ENCODE data around the gene C1QB. TPM values are rescaled to one million over a fixed set of nuclear protein-coding genes. Genes with fewer than 3 reads are reported as not detected.
"Not testable (repeated sequence)": the region's sequence is repeated elsewhere in the genome, so short reads cannot be mapped to it uniquely, and the experiment has no call there.

Gene C1QB
- total RNA-seq, 1 experiment from 2014 or later, result not detected

DNA sequence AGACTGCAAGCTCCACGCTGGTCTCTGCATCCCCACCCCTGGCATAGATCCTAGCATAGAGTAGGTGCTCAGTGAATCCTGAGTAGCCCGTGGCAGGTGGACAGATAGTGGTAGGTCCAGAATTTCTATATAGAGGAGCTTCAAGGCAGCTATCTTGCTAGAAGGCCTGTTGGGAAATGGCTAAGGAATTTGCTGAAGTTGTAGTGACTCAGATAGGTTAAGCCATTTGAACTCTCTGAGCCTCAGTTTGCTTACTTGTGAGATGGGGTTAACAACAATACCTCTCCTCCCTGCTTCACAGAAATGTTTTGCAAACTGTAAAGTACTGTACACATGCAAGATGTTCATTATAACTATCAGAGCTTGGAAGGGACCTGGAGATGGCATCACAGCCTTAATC, 34.2 kb downstream of the C1QB start:
- DNase-seq, result no peak
- H3K36me3 ChIP-seq, result no peaks in the 10 kb centered on the region
- H3K9me3 ChIP-seq (replicated peaks), result no peaks in the 10 kb centered on the region
- peaks cover 9% of the 10 kb centered on the region for H3K27me3 ChIP-seq
- H3K4me1 ChIP-seq, result peaks cover 6% of the 10 kb centered on the region; the same call in 1 of the 2 replicates
- H3K4me3 ChIP-seq, result no peak overlapping the region
- H3K27ac ChIP-seq, result no peak overlapping the region

DNA sequence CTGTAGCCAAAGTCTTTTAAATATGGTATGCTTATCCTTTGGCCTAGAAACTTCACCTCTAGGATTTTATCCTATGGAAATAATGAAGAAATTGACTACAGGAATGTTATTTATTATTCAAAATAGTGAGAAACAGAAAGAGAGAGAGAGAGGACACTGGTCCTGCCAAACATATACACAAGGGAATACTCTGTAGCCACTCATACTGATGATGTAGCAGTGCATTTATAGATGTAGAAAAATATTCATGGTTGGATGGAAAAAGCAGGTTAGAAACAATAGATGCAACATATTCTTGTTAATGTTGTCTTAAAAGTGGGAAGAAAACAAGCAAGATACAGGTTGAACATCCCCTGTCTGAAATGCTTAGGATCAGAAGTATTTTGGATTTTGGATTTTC, 35.4 kb downstream of the C1QB start:
- H3K27me3 ChIP-seq, result peaks cover 3% of the 10 kb centered on the region; the same call in 1 of the 2 replicates
- H3K9me3 ChIP-seq (replicated peaks), result no peaks in the 10 kb centered on the region
- no peaks in the 10 kb centered on the region for H3K36me3 ChIP-seq
- H3K27ac ChIP-seq, result no peak overlapping the region
- H3K4me3 ChIP-seq, result no peak overlapping the region
- peaks cover 6% of the 10 kb centered on the region; the same call in 1 of the 2 replicates for H3K4me1 ChIP-seq
- no peak for DNase-seq

DNA sequence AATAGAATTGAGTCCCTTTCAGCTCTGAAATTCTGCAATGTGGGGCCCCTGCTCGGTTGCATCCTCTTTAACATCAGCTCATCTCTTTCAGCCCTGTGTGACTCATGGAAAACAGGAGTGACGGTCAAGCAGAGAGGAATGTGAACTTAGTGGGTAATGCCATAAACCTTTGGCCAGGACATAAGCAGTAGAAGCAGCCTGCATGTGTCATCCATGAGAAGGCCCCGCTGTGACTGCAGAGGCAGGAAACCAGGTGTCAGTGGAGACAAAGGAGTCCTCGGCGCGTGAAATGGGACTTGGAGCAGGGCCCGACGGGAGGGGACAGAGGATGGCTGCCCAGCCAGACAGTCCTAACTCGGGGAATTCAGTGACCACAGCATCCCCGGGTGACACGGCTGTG, 36.5 kb downstream of the C1QB start:
- peak; percentile 75 to 78 for DNase-seq
- Histone ChIP-seq H3K27me3 (peaks cover 3% of the 10 kb centered on the region; the same call in 1 of the 2 replicates), H3K27ac (peak overlapping the region; percentile 26)

DNA sequence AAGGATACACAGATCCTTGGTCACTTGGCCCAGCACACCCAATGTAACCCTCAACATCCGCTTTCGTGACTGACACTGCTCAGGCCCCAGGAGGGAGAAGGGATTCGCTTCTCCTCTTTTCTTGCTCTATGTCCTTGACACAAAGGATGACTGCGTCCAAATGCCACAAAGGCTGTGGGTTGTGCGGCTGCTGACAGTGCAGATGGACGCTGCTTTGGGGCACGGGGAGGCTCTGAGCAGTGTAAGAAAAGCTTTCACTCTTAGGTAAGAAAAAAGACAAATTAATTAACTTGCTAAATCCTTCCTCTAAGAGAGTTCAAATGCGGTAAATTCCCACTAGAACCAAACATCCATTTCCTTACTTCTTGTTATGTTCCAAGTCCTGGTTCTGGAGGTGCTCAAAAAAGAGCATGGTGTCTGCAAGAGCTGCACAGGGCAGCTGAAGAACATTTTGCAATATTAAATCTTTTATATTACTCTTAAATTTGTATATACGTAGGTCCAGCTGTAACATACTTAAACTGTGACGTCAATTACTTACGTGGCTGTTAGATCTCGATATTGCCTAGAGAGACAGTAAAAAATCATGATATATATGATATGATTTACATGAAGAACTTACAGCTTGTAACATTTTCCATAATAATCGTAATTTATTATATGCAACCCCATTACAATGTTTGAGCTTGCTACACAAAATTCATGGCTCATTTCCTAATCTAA, 38.2 kb downstream of the C1QB start:
- Histone ChIP-seq H3K4me3 (no peak overlapping the region), H3K9me3 (replicated peaks) (no peaks in the 10 kb centered on the region), H3K36me3 (no peaks in the 10 kb centered on the region), H3K27me3 (no peaks in the 10 kb centered on the region), H3K27ac (no peak overlapping the region), H3K4me1 (peaks cover 6% of the 10 kb centered on the region; the same call in 1 of the 2 replicates)
- no peak for DNase-seq

More for the DNA sequence above, 36.5 kb downstream of the C1QB start:
- no peaks in the 10 kb centered on the region for H3K36me3 ChIP-seq
- peaks cover 6% of the 10 kb centered on the region; the same call in 1 of the 2 replicates for H3K4me1 ChIP-seq
- H3K9me3 ChIP-seq (replicated peaks), result no peaks in the 10 kb centered on the region
- H3K4me3 ChIP-seq, result no peak overlapping the region

DNA sequence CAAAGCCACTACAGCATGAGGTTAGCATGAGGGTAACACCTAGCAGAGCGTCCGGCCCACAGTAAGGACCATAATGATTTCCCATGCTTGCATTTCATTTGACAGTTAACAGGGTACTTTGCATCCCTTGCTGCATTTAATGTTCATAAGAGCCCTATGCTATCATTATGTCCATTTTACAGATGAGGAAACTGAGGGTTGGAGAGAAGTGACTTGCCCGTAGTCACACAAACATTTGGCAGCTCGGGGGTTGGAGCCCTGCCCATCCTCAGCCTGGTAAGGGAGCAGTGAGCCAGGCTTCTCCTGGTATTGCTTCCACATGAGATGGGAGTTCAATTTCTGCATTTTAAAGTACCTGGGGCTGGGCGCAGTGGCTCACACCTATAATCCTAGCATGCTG, 41.1 kb downstream of the C1QB start:
- Histone ChIP-seq H3K4me3 (no peak overlapping the region), H3K9me3 (replicated peaks) (no peaks in the 10 kb centered on the region), H3K36me3 (no peaks in the 10 kb centered on the region), H3K27ac (no peak overlapping the region), H3K27me3 (no peaks in the 10 kb centered on the region), H3K4me1 (peaks cover 6% of the 10 kb centered on the region; the same call in 1 of the 2 replicates)
- DNase-seq, result no peak

DNA sequence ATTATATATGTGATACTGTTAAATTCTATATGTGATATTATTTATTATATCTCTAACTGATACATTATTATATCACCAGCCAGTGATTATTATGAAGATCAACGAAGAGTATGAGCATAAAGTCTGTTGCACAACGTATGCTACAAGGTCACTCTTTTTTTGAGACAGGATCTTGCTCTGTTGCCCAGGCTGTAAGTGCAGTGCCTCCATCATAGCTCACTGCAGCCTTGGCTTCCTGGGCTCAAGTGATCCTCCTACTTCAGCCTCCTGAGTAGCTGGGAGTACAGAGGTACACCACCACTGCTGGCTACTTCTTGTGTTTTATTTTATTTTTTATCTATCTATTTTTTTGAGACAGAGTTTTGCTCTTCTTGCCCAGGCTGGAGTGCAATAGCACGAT, 43.6 kb downstream of the C1QB start:
- Histone ChIP-seq H3K27ac (no peak overlapping the region), H3K4me1 (no peaks in the 10 kb centered on the region), H3K36me3 (no peaks in the 10 kb centered on the region), H3K4me3 (no peak overlapping the region), H3K27me3 (no peaks in the 10 kb centered on the region), H3K9me3 (replicated peaks) (no peaks in the 10 kb centered on the region)
- no peak for DNase-seq

DNA sequence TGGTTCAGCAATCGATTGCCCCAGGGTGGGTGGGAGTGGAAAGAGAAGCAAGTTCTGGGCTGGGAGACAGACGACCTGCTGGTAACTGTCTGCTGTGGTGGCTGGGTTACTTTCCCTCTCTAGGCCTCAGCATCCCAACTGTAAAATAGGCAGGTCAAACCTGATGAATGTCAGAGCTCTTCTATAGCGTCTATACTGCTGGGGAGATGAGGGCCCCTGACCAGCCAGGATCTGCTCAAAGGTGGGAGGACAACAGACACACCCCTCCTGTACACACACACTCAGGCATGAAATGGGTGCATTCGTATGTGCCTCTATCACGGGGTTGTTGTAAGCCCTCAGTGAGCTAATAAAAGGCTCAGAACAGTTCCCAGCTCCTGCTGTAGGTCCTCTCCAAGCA, 44.9 kb downstream of the C1QB start:
- no peak for DNase-seq
- no peaks in the 10 kb centered on the region; the same call in 1 of the 2 replicates for H3K27me3 ChIP-seq
- no peak overlapping the region for H3K4me3 ChIP-seq
- H3K27ac ChIP-seq, result no peak overlapping the region
- H3K36me3 ChIP-seq, result no peaks in the 10 kb centered on the region
- no peaks in the 10 kb centered on the region for H3K9me3 ChIP-seq (replicated peaks)
- no peaks in the 10 kb centered on the region for H3K4me1 ChIP-seq

DNA sequence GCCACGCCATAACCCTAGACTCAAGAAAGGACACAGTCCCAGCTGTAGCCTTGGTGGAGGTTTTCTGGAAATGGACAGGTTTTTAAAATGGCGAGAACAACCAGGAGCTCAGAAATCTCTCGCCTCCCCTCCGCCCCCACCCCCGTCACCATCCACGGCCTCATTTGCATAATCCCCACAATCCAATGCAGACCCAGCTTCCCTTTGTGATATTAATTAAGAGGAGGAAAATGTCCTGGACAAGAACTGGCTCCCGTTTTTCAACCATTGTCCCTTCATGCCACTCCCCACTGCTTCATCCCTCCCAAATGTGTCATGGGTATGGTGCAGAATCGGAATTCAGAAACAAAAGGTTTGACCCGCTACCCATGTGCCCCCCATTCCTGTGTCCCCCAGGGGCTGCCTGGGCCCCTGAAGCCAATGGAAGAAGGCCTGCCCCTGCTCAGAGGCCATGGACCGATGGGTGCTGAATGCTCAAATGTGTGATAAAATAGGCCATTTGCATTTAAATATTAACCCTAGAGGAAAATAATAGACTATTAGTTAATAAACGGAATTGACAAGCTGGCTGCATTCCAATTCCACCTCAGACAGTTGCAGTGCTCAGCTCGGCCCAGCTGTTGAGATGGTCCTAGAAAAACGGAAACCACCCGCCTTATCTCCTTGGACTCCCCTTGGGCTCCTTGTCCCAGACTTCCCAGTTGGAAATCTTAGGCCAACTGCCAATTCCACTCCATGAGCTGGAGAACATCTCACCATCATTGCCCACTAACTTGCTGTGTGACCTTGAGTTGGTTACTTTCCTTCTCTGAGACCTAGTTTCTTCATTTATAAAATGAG, 46.9 kb downstream of the C1QB start:
- Histone ChIP-seq H3K9me3 (replicated peaks) (no peaks in the 10 kb centered on the region), H3K27me3 (no peaks in the 10 kb centered on the region; the same call in 1 of the 2 replicates), H3K4me1 (no peaks in the 10 kb centered on the region), H3K4me3 (no peak overlapping the region), H3K36me3 (no peaks in the 10 kb centered on the region), H3K27ac (no peak overlapping the region)
- DNase-seq, result no peak

DNA sequence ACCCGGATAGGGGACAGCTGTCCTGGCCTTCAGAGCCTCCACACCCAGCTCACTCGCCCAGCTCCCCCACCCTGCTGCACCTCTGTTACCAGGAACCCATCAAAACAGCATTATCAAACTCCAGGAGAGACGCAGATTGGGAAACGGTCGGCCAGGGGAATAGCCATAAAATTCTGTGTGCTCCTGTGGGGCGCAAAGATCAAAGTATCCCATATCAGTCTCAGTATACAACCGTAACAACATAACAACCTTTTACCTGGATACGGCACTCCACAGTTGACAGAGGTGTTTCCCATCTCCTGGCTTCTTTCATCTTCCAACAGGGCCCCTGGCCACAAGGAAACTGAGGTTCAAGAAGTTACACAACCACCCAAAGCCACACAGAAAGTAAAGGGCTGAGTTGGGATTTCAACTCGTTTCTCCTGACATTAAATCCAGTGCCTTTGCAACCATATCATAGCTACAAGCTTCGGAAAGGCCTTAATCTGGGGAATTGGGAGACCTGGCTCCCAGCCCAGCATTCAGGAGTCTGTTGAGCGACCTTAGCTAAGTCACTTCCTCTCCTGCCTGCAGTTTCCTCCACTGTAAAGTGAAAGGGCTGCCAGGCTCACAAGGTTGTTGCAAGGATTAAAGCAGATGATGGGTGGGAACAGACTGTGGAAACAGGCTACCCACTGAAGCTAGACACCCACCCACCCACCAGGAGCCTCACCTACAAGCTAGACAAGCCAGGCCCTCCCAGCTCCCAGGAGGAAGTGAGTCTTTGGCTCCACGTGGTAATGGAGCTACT, 49.5 kb downstream of the C1QB start:
- H3K9me3 ChIP-seq (replicated peaks), result 0 out of 2 replicates have a peak, but pooled peaks cover 4% of the 10 kb centered on the region
- H3K4me1 ChIP-seq, result no peaks in the 10 kb centered on the region
- H3K27me3 ChIP-seq, result no peaks in the 10 kb centered on the region; the same call in 1 of the 2 replicates
- no peaks in the 10 kb centered on the region for H3K36me3 ChIP-seq
- no peak overlapping the region for H3K4me3 ChIP-seq
- no peak for DNase-seq
- H3K27ac ChIP-seq, result no peak overlapping the region

DNA sequence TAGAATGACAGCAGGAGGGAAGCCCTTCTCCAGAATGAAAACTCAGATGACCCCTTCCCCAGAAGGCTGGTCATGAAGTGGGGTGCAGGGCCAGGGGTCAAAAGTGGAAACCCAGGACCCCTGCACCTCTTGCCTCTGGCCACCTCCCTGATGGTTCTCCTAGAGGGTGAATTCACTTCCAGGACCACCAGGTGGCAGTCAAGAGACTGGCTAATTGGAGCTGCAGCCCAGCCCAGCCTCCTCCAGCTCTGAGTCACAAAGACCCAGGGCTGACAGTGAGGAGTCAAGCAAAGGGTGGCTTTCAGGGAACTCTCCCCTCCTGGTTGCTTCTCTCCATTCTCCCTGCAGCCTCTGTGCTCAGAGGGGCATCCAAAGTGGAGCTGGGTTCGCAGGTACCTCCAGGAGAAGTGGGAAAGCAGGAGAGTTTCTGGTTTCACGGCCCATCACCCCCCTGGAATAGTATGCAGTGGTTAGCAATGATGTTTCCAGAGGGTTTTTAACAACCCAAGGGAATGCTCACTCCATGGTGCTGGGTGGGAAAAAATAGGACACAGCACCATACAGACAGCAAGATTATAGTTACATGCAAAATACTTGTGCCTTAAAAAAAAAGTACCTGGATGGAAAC, 51.5 kb downstream of the C1QB start:
- H3K9me3 ChIP-seq (replicated peaks), result 0 out of 2 replicates have a peak, but pooled peaks cover 4% of the 10 kb centered on the region
- H3K36me3 ChIP-seq, result no peaks in the 10 kb centered on the region
- H3K27ac ChIP-seq, result no peak overlapping the region
- peak; percentile 90 to 95 for DNase-seq
- H3K27me3 ChIP-seq, result no peaks in the 10 kb centered on the region; the same call in 1 of the 2 replicates
- peaks cover 2% of the 10 kb centered on the region; the same call in 1 of the 2 replicates for H3K4me1 ChIP-seq
- H3K4me3 ChIP-seq, result no peak overlapping the region

DNA sequence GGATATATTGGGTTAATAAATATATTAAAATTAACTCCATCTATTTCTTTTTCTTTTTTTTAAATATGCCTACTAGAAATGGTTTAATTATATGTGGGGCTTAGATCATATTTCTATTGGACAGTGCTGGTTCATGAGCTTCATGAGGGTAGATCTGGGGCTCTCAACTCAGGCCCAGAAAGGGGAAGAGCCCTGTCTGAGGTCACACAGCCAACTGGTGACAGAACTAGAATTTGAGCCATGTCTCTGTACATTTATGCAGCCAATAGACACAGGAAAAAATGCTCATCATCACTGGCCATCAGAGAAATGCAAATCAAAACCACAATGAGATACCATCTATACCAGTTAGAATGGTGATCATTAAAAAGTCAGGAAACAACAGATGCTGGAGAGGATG, 52.5 kb downstream of the C1QB start:
- 0 out of 2 replicates have a peak, but pooled peaks cover 4% of the 10 kb centered on the region for H3K9me3 ChIP-seq (replicated peaks)
- H3K36me3 ChIP-seq, result no peaks in the 10 kb centered on the region
- no peak for DNase-seq
- H3K27me3 ChIP-seq, result no peaks in the 10 kb centered on the region; the same call in 1 of the 2 replicates
- peaks cover 5% of the 10 kb centered on the region; the same call in 1 of the 2 replicates for H3K4me1 ChIP-seq
- no peak overlapping the region for H3K27ac ChIP-seq
- no peak overlapping the region for H3K4me3 ChIP-seq

DNA sequence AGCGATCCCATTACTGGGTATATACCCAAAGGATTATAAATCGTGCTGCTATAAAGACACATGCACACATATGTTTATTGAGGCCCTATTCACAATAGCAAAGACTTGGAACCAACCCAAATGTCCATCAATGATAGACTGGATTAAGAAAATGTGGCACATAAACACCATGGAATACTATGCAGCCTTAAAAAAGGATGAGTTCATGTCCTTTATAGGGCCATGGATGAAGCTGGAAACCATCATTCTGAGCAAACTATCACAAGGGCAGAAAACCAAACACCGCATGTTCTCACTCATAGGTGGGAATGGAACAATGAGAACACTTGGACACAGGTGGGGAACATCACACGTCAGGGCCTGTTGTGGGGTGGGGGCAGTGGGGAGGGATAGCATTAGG, 53.1 kb downstream of the C1QB start:
- DNase-seq; H3K27ac ChIP-seq; H3K4me3 ChIP-seq; H3K9me3 ChIP-seq (replicated peaks); H3K27me3 ChIP-seq; H3K4me1 ChIP-seq; H3K36me3 ChIP-seq: not testable (repeated sequence)

DNA sequence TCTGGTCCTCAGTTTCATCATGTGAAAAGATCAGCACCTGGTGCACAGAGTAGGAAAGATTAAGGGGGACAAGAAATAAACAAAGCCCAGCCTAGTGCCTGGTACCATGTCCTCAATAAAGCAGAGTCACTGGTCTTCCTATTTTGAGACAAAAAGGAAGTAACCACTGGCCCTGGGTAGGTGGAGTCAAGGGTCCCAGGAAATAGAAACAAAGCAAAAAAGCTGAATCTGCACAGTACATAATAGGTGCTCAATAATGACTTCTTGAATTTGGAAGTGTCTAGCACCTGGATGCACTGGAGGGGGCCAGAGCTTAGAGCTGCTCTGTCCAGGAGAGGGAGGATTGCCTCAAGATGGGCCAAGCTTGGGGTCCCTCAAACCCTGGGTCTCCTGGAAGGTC, 55.7 kb downstream of the C1QB start:
- no peak for DNase-seq
- peaks cover 14% of the 10 kb centered on the region for H3K4me1 ChIP-seq
- no peak overlapping the region for H3K4me3 ChIP-seq
- H3K9me3 ChIP-seq (replicated peaks), result 0 out of 2 replicates have a peak, but pooled peaks cover 4% of the 10 kb centered on the region
- no peaks in the 10 kb centered on the region for H3K36me3 ChIP-seq
- H3K27me3 ChIP-seq, result no peaks in the 10 kb centered on the region
- no peak overlapping the region for H3K27ac ChIP-seq

DNA sequence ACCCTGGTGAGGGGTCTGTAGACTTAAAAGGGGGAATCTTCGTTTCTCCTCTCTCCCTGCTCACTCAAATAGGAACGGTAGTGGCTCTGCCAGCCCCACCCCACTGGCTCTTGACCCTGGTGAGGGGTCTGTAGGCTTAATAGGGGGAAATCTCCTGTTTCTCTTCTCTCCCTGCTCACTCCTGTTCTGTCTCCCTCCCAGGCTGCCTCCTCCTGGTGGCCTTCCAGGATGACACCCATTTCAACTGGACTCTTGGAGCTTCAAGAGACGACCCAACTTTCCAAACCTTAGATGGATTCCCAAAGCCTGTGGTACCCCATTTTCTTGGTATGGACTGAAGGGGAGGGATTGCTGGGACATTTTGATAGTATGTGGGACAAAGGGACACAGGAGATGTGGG, 56.2 kb downstream of the C1QB start:
- Histone ChIP-seq H3K36me3 (no peaks in the 10 kb centered on the region), H3K4me3 (no peak overlapping the region), H3K27me3 (no peaks in the 10 kb centered on the region), H3K27ac (no peak overlapping the region), H3K4me1 (peaks cover 14% of the 10 kb centered on the region), H3K9me3 (replicated peaks) (0 out of 2 replicates have a peak, but pooled peaks cover 4% of the 10 kb centered on the region)
- DNase-seq, result peak in 1 of 2 experiments; percentile 49

All from SJCRH30 (cell line).